Lower leg skin (tissue), 3 donors: Measurements from ENCODE around the gene NUDT3.

Experiments
- CTCF ChIP-seq, 3 donors: fragments of 450-650 bp; IDR thresholded peaks; one replicate each; pipeline ENCODE4 v1.5.1; 2016; ENCODE audit warnings: antibody characterized with exemption in 3 of 3, mild to moderate bottlenecking in 3 of 3, moderate library complexity in 2 of 3
- POLR2A ChIP-seq, 2 donors: fragments of 450-650 bp; IDR thresholded peaks; one replicate each; pipeline ENCODE4 v1.6.1; 2016 to 2017; ENCODE audit warnings: antibody characterized with exemption in 2 of 2, mild to moderate bottlenecking in 1 of 2, moderate library complexity in 1 of 2

DNA sequence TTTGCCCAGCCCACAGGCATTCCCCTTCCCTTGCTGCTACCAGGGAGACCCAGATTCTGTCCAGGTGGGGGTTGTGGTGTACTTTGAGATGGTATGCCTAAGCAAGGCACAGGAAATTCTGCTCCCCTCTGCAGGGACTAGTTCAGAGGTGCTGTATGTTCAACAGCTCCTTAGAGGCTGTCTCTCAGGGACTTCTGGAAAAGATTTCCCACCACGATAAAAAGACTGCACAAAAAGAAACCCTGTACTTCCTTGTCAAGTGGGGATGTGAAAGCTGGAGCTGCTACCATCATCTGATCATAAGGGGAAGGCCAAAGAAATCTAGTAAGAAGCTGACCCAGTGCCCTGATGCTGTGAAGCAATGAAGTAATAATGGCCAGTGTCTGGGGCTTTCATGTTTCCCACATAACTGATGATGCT lies 92.1 kb downstream of the NUDT3 start:
- TF ChIP-seq CTCF (IDR thresholded peaks at IDR 0.05) (no peak), POLR2A (IDR thresholded peaks at IDR 0.05) (no peak)
